IPS DF 4.7 (cell line): ENCODE results near the gene GSAP.
"Not testable (repeated sequence)": the region's sequence is repeated elsewhere in the genome, so short reads cannot be mapped to it uniquely, and the experiment has no call there.

Experiments used
- DNase-seq: peaks from one replicate; pipeline ENCODE4 v3.0.0-alpha.2; 2013; ENCODE audit warnings: low spot score; ENCODE audit errors: extremely low read depth

The GSAP gene

GRCh38 chr7:77293046-77293445 lies 123.1 kb downstream of the GSAP start:
- no peak for DNase-seq

- DNase-seq, result no peak
These were observed 125.7 kb downstream of the GSAP start for GRCh38 chr7:77290425-77290824.

- DNase-seq, result no peak
These were observed 126.8 kb downstream of the GSAP start for GRCh38 chr7:77289387-77289786.

- DNase-seq, result no peak
These were observed 127.4 kb downstream of the GSAP start for GRCh38 chr7:77288676-77289320.

- DNase-seq, result no peak
These were observed 131.5 kb downstream of the GSAP start for GRCh38 chr7:77284616-77285015.

GRCh38 chr7:77284005-77284404 lies 132.1 kb downstream of the GSAP start:
- DNase-seq, result no peak

GRCh38 chr7:77282897-77283296 lies 133.3 kb downstream of the GSAP start:
- no peak for DNase-seq

- DNase-seq, result no peak
These were observed 134.2 kb downstream of the GSAP start for GRCh38 chr7:77281780-77282478.

GRCh38 chr7:77276120-77276519 lies 140.0 kb downstream of the GSAP start:
- DNase-seq, result no peak

- DNase-seq, result not testable (repeated sequence)
These were observed 140.5 kb downstream of the GSAP start for GRCh38 chr7:77275663-77276062.

- no peak for DNase-seq
These were observed 144.4 kb downstream of the GSAP start for GRCh38 chr7:77271766-77272165.

- no peak for DNase-seq
These were observed 146.1 kb downstream of the GSAP start for GRCh38 chr7:77270094-77270480.

GRCh38 chr7:77269360-77270093 lies 146.6 kb downstream of the GSAP start:
- no peak for DNase-seq

GRCh38 chr7:77266291-77266794 lies 149.8 kb downstream of the GSAP start:
- no peak for DNase-seq

- DNase-seq, result no peak
These were observed 150.5 kb downstream of the GSAP start for GRCh38 chr7:77265666-77266065.

- DNase-seq, result no peak
These were observed 153.8 kb downstream of the GSAP start for GRCh38 chr7:77262316-77262715.
